GM23248 (cell line): Measurements from ENCODE around the gene STIM1. TPM values are rescaled to one million over a fixed set of nuclear protein-coding genes. Genes with fewer than 3 reads are reported as not detected.
"Not testable (repeated sequence)": the region's sequence is repeated elsewhere in the genome, so short reads cannot be mapped to it uniquely, and the experiment has no call there.

Experiments used
- DNase-seq: peaks from one replicate; pipeline ENCODE4 v3.0.0-alpha.2; 2015
- H2AFZ ChIP-seq: fragments of 200-600 bp; sonication (generic); 2 replicates; pipeline ENCODE4 v1.6.1; 2016; ENCODE audit warnings: antibody characterized with exemption
- H3F3A ChIP-seq: fragments of 200-600 bp; sonication (generic); 2 replicates; pipeline ENCODE4 v1.6.1; 2016; ENCODE audit warnings: mild to moderate bottlenecking, antibody characterized with exemption, mixed run types; ENCODE audit not compliant: insufficient read depth
- H3K27ac ChIP-seq: fragments of 200-600 bp; sonication (generic); 2 replicates; pipeline ENCODE4 v1.5.1; 2016; ENCODE audit warnings: mild to moderate bottlenecking
- H3K27me3 ChIP-seq: fragments of 200-600 bp; sonication (generic); replicated peaks from 2 replicates; pipeline ENCODE4 v1.6.1; 2016; ENCODE audit warnings: mild to moderate bottlenecking; ENCODE audit not compliant: insufficient read depth
- H3K36me3 ChIP-seq: fragments of 200-600 bp; sonication (generic); 2 replicates; pipeline ENCODE4 v1.6.1; 2016; ENCODE audit warnings: low read depth, mild to moderate bottlenecking
- H3K4me1 ChIP-seq: fragments of 200-600 bp; sonication (generic); 2 replicates; pipeline ENCODE4 v1.6.1; 2016; ENCODE audit warnings: mild to moderate bottlenecking; ENCODE audit not compliant: insufficient read depth
- H3K4me2 ChIP-seq: fragments of 200-600 bp; sonication (generic); one replicate; pipeline ENCODE4 v1.6.1; 2016; ENCODE audit warnings: mild to moderate bottlenecking; ENCODE audit not compliant: unreplicated experiment
- H3K4me3 ChIP-seq: fragments of 200-600 bp; sonication (generic); 2 replicates; pipeline ENCODE4 v1.5.1; 2016; ENCODE audit warnings: mild to moderate bottlenecking
- H3K79me2 ChIP-seq: fragments of 200-600 bp; sonication (generic); 2 replicates; pipeline ENCODE4 v1.6.1; 2016; ENCODE audit warnings: mild to moderate bottlenecking; ENCODE audit not compliant: insufficient read depth
- H3K9ac ChIP-seq: fragments of 200-600 bp; sonication (generic); 2 replicates; pipeline ENCODE4 v1.6.1; 2016; ENCODE audit warnings: mild to moderate bottlenecking
- H3K9me2 ChIP-seq: fragments of 200-600 bp; sonication (generic); 2 replicates; pipeline ENCODE4 v1.6.1; 2016; ENCODE audit warnings: mixed run types, mild to moderate bottlenecking, moderate library complexity; ENCODE audit not compliant: insufficient read depth
- H3K9me3 ChIP-seq: fragments of 200-600 bp; sonication (generic); one replicate; pipeline ENCODE4 v1.6.1; 2017; ENCODE audit warnings: low read depth
- H4K20me1 ChIP-seq: fragments of 200-600 bp; sonication (generic); 2 replicates; pipeline ENCODE4 v1.6.0; 2016; ENCODE audit not compliant: insufficient read depth
- EZH2 ChIP-seq: fragments of 200-600 bp; sonication (generic); IDR thresholded peaks from 2 replicates; pipeline ENCODE4 v1.6.1; 2018; ENCODE audit warnings: antibody characterized with exemption, mild to moderate bottlenecking; ENCODE audit not compliant: insufficient read depth, poor library complexity, severe bottlenecking
- EZH2phosphoT487 ChIP-seq: fragments of 200-600 bp; sonication (generic); IDR thresholded peaks from 2 replicates; pipeline ENCODE4 v1.6.1; 2018; ENCODE audit warnings: antibody characterized with exemption, moderate library complexity, mild to moderate bottlenecking, low read depth; ENCODE audit not compliant: insufficient read depth
- WGBS, 2 experiments: methylation state at CpG; one replicate each; pipeline ENCODE4 v1.1.6; 2015 to 2017; ENCODE audit warnings: low lambda C conversion rate in 2 of 2, low coverage in 1 of 2; ENCODE audit errors: missing lambda C conversion rate in 2 of 2; 5-methylcytosine and 5-hydroxymethylcytosine counted together
- in situ Hi-C: fragments of 300-500 bp; cut with MboI; formaldehyde crosslinking; loops from 2 replicates; pipeline ENCODE4 v1.15.0; 2020
- polyA plus RNA-seq: library from polyadenylated mRNA; unstranded; fragments of >200 nt; fragmentation: Nextera tagmentation; extraction: Ambion mirVana; gene quantifications from 2 replicates; pipeline ENCODE4 v1.2.1, GENCODE V29; 2016
- total RNA-seq: library from RNA; depleted of rRNA; stranded (reverse); fragments of >200 nt; shearing (Covaris generic); gene quantifications from 2 replicates; pipeline ENCODE4 v1.2.3, GENCODE V29; 2014

STIM1 gene
- total and polyA plus RNA-seq, 2 experiments from 2014 or later, result 22.3 to 24.6 TPM

DNA sequence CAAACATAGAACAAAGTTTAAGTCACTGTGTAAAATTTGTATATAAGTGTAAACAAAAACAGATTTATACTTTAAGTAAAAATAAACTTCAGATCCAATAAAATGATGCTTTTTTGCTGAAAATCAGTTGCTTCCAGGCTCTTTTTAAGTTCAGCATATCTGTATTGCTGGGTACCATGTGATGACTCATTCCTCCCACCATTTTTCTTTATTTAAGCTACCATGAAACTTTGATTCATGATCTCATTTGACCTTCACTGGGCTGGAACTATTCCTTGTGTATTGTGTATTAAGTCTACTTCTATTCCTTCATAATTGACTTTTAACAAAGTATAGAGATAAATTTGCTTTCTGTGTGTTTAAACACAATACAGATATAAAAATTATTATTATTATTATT is 192.9 kb downstream of the STIM1 start:
- TF ChIP-seq EZH2, result no peak
- TF ChIP-seq EZH2phosphoT487, result no peak
- no peak overlapping the region for H3K27ac ChIP-seq
- no peak overlapping the region for H2AFZ ChIP-seq
- no peak overlapping the region for H3K9ac ChIP-seq
- no peak overlapping the region for H3K4me2 ChIP-seq
- DNase-seq, result no peak
- in situ Hi-C loops, result no loop called here
- no peaks in the 10 kb centered on the region for H3K9me3 ChIP-seq
- peaks cover 2% of the 10 kb centered on the region; the same call in 1 of the 2 replicates for H3F3A ChIP-seq
- H4K20me1 ChIP-seq, result no peaks in the 10 kb centered on the region
- no peaks in the 10 kb centered on the region for H3K36me3 ChIP-seq
- H3K4me3 ChIP-seq, result no peak overlapping the region
- peaks cover 9% of the 10 kb centered on the region for H3K4me1 ChIP-seq
- no peaks in the 10 kb centered on the region for H3K27me3 ChIP-seq
- H3K79me2 ChIP-seq, result no peaks in the 10 kb centered on the region
- no peaks in the 10 kb centered on the region for H3K9me2 ChIP-seq

DNA sequence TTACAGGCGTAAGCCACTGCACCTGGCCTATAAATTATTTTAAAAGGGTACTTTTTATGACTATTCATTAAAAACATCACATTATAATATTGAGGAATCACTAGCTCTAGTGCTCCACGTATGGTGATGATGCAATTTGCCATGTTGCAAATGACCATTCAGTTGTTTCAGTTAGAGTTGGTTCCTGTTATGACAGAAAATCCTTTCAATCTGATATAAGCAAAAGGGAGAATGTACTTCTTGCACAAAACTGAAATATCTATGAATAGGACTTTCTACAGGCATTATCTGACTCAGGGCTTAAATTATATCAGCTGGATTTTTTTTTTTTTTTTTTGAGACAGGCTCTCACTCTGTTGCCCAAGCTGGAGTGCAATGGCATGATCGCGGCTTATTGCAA is 193.5 kb downstream of the STIM1 start:
- no peak for DNase-seq
- H3K4me3 ChIP-seq, result no peak overlapping the region
- no peak overlapping the region for H3K9ac ChIP-seq
- no peaks in the 10 kb centered on the region for H3K9me2 ChIP-seq
- no peaks in the 10 kb centered on the region for H3K79me2 ChIP-seq
- no peaks in the 10 kb centered on the region for H4K20me1 ChIP-seq
- no peaks in the 10 kb centered on the region for H3K27me3 ChIP-seq
- no peaks in the 10 kb centered on the region for H3K9me3 ChIP-seq
- peaks cover 7% of the 10 kb centered on the region for H3K4me1 ChIP-seq
- in situ Hi-C loops, result no loop called here
- no peaks in the 10 kb centered on the region for H3K36me3 ChIP-seq
- TF ChIP-seq EZH2phosphoT487 (no peak), EZH2 (no peak)
- WGBS, 2 experiments, result 89 to 91% methylated on average over 4 of the region's 4 CpGs
- H3F3A ChIP-seq, result no peaks in the 10 kb centered on the region
- no peak overlapping the region for H3K27ac ChIP-seq
- no peak overlapping the region for H3K4me2 ChIP-seq
- H2AFZ ChIP-seq, result no peak overlapping the region

GRCh38 chr11:4050138-4050537 is 194.7 kb downstream of the STIM1 start:
- DNase-seq, result no peak
- Histone ChIP-seq H3K4me2 (no peak overlapping the region), H3K79me2 (no peaks in the 10 kb centered on the region), H3F3A (no peaks in the 10 kb centered on the region), H4K20me1 (no peaks in the 10 kb centered on the region), H3K9me2 (no peaks in the 10 kb centered on the region), H3K27me3 (no peaks in the 10 kb centered on the region), H2AFZ (no peak overlapping the region), H3K4me3 (no peak overlapping the region), H3K4me1 (no peaks in the 10 kb centered on the region), H3K36me3 (no peaks in the 10 kb centered on the region), H3K9me3 (no peaks in the 10 kb centered on the region), H3K9ac (no peak overlapping the region), H3K27ac (no peak overlapping the region)
- TF ChIP-seq EZH2phosphoT487 (no peak), EZH2 (no peak)
- in situ Hi-C loops, result no loop called here
- 92 to 97% methylated on average over 1 of the region's 1 CpG for WGBS, 2 experiments

GRCh38 chr11:4053200-4053599 is 197.7 kb downstream of the STIM1 start:
- in situ Hi-C loops, DNase-seq, H3K79me2 ChIP-seq, H3K4me1 ChIP-seq, H3K27me3 ChIP-seq, H3F3A ChIP-seq, H3K9me3 ChIP-seq, H3K36me3 ChIP-seq, H2AFZ ChIP-seq, H3K4me2 ChIP-seq, H3K9me2 ChIP-seq, H4K20me1 ChIP-seq, H3K4me3 ChIP-seq, H3K9ac ChIP-seq, H3K27ac ChIP-seq: not testable (repeated sequence)
- WGBS, 2 experiments, result 88 to 89% methylated on average over 4 of the region's 4 CpGs

- no peaks in the 10 kb centered on the region for H3K36me3 ChIP-seq
These were observed 199.2 kb downstream of the STIM1 start for GRCh38 chr11:4054643-4055042.

More at GRCh38 chr11:4054643-4055042, 199.2 kb downstream of the STIM1 start:
- DNase-seq, result no peak
- TF ChIP-seq EZH2phosphoT487, result no peak
- no peak for TF ChIP-seq EZH2
- H3K4me3 ChIP-seq, result no peak overlapping the region
- H3K9me3 ChIP-seq, result no peaks in the 10 kb centered on the region
- H2AFZ ChIP-seq, result no peak overlapping the region
- 34 to 37% methylated on average over 1 of the region's 1 CpG for WGBS, 2 experiments
- H3K27me3 ChIP-seq, result no peaks in the 10 kb centered on the region
- no peaks in the 10 kb centered on the region for H3K9me2 ChIP-seq
- H3K4me1 ChIP-seq, result peaks cover 10% of the 10 kb centered on the region
- H3K27ac ChIP-seq, result no peak overlapping the region
- 0 out of 2 replicates have a peak, but pooled peaks cover 10% of the 10 kb centered on the region for H3F3A ChIP-seq
- in situ Hi-C loops, result no loop called here
- H4K20me1 ChIP-seq, result no peaks in the 10 kb centered on the region
- H3K79me2 ChIP-seq, result no peaks in the 10 kb centered on the region
- H3K4me2 ChIP-seq, result no peak overlapping the region
- no peak overlapping the region for H3K9ac ChIP-seq
